ENCODE results near the gene RAB8B. TPM values are rescaled to one million over a fixed set of nuclear protein-coding genes. Genes with fewer than 3 reads are reported as not detected.

RAB8B gene
- polyA plus RNA-seq, 1 donor from 2014 or later: 87.1 TPM

DNA sequence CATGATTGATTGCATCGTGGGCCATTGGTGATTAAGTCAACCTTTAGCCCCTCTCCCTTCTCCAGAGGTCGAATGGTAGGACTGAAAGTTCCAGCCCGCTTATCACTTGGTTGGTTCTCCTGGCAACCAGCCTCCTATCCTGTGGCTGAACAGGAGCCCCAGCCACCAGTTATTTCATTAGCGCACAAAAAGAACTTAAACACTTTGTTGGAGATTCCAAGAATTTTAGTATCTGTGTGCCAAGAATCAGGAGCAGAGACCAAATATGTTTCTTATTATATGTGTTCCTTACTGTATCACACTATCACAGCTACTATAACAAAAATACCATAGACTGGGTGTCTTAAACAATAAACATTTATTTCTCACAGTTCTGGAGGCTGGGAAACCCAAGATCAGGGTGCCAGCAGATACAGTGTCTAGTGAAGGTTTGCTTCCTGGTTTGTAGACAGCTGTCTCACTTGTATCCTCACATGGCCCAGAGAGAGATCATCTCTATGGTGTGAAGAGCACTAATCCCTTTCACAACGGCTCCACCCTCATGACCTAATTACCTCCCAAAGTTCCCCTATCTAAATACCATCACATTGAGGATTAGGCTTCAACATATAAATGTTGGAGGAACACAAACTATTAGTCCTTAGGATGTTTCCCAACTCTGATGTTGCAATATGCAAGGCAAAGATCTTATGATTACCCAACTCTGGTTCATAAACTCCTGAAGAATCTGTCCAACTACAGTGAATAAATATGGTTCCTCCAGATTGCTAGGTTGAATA is 57.5 kb downstream of the RAB8B start:
- H3K36me3 ChIP-seq (ENCODE audit: insufficient read depth, low read length): peaks cover 11% of the 10 kb centered on the region
- H3F3A ChIP-seq (ENCODE audit: insufficient read depth, low read length, poor library complexity, severe bottlenecking): no peaks in the 10 kb centered on the region
- H3K9ac ChIP-seq (ENCODE audit: low read length): no peak overlapping the region
- H3K79me2 ChIP-seq (replicated peaks; ENCODE audit: insufficient read depth, low read length): peaks cover 15% of the 10 kb centered on the region
- H3K27ac ChIP-seq (ENCODE audit: low read length): no peak overlapping the region
- TF ChIP-seq RAD21 (conservative IDR thresholded peaks at IDR 0.05): no peak
- TF ChIP-seq SMC3 (conservative IDR thresholded peaks at IDR 0.05; ENCODE audit: poor library complexity): no peak
- TF ChIP-seq MXI1 (conservative IDR thresholded peaks at IDR 0.05; ENCODE audit: poor library complexity, severe bottlenecking): no peak
- TF ChIP-seq, protein P1, sequence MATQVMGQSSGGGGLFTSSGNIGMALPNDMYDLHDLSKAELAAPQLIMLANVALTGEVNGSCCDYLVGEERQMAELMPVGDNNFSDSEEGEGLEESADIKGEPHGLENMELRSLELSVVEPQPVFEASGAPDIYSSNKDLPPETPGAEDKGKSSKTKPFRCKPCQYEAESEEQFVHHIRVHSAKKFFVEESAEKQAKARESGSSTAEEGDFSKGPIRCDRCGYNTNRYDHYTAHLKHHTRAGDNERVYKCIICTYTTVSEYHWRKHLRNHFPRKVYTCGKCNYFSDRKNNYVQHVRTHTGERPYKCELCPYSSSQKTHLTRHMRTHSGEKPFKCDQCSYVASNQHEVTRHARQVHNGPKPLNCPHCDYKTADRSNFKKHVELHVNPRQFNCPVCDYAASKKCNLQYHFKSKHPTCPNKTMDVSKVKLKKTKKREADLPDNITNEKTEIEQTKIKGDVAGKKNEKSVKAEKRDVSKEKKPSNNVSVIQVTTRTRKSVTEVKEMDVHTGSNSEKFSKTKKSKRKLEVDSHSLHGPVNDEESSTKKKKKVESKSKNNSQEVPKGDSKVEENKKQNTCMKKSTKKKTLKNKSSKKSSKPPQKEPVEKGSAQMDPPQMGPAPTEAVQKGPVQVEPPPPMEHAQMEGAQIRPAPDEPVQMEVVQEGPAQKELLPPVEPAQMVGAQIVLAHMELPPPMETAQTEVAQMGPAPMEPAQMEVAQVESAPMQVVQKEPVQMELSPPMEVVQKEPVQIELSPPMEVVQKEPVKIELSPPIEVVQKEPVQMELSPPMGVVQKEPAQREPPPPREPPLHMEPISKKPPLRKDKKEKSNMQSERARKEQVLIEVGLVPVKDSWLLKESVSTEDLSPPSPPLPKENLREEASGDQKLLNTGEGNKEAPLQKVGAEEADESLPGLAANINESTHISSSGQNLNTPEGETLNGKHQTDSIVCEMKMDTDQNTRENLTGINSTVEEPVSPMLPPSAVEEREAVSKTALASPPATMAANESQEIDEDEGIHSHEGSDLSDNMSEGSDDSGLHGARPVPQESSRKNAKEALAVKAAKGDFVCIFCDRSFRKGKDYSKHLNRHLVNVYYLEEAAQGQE (IDR thresholded peaks at IDR 0.05; ENCODE audit: borderline replicate concordance): no peak
- TF ChIP-seq EP300 (conservative IDR thresholded peaks at IDR 0.05; ENCODE audit: poor library complexity, severe bottlenecking): no peak
- TF ChIP-seq, protein P2, sequence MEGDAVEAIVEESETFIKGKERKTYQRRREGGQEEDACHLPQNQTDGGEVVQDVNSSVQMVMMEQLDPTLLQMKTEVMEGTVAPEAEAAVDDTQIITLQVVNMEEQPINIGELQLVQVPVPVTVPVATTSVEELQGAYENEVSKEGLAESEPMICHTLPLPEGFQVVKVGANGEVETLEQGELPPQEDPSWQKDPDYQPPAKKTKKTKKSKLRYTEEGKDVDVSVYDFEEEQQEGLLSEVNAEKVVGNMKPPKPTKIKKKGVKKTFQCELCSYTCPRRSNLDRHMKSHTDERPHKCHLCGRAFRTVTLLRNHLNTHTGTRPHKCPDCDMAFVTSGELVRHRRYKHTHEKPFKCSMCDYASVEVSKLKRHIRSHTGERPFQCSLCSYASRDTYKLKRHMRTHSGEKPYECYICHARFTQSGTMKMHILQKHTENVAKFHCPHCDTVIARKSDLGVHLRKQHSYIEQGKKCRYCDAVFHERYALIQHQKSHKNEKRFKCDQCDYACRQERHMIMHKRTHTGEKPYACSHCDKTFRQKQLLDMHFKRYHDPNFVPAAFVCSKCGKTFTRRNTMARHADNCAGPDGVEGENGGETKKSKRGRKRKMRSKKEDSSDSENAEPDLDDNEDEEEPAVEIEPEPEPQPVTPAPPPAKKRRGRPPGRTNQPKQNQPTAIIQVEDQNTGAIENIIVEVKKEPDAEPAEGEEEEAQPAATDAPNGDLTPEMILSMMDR (IDR thresholded peaks at IDR 0.05; ENCODE audit: poor library complexity, severe bottlenecking): no peak
- TF ChIP-seq POLR2AphosphoS5 (IDR thresholded peaks at IDR 0.05): no peak
- no peak for TF ChIP-seq TAF1 (IDR thresholded peaks at IDR 0.05; ENCODE audit: low read depth)
- no peak for TF ChIP-seq EZH2 (IDR thresholded peaks at IDR 0.05; ENCODE audit: borderline replicate concordance, insufficient read depth, low read length, poor library complexity, severe bottlenecking)
- H3K4me2 ChIP-seq (ENCODE audit: low read length): no peak overlapping the region
- no peaks in the 10 kb centered on the region for H3K9me3 ChIP-seq (ENCODE audit: low read length)
- no peaks in the 10 kb centered on the region for H3K27me3 ChIP-seq (ENCODE audit: insufficient read depth, low read depth, low read length)
- H3K4me3 ChIP-seq (ENCODE audit: low read length): no peak overlapping the region
- H2AFZ ChIP-seq (ENCODE audit: low read depth, low read length): no peak overlapping the region
- H3K9me2 ChIP-seq (ENCODE audit: insufficient read depth, low read length): no peaks in the 10 kb centered on the region
- H4K20me1 ChIP-seq (ENCODE audit: insufficient read depth): no peaks in the 10 kb centered on the region

DNA sequence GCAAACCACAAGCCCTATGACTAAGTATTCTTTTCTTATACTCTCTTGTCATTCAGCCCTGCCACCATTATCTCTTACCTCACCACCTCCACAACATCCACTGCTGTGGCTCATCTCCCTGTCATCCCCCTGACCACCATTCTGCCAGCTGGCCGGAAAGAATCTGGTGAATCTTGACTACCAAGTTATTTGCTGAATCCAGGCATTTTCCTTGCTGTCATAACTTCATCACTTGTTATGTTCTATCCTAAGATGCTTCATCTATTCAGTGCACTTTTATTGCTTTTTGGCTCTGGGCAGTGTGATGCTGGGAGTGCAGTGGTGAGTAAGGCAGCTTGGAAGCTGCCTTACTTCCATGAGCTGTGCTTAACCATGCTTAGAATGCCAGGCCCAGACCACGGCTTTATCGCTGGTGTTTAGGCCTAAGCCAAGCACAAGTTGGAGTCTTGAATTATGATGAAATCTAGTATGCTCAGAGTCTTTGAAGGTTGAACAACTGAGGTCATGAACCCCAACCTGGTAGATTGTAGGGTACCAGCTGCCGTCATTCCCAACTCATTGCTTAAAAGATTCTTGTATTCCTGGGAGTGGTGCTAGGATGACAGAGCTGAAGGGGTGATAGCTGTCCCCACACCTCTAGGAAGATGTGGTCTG is 61.0 kb downstream of the RAB8B start:
- no peak overlapping the region for H3K4me3 ChIP-seq (ENCODE audit: low read length)
- no peak overlapping the region for H3K4me2 ChIP-seq (ENCODE audit: low read length)
- H3K27ac ChIP-seq (ENCODE audit: low read length): no peak overlapping the region
- no peaks in the 10 kb centered on the region for H4K20me1 ChIP-seq (ENCODE audit: insufficient read depth)
- H3K79me2 ChIP-seq (replicated peaks; ENCODE audit: insufficient read depth, low read length): peaks cover 16% of the 10 kb centered on the region
- no peak overlapping the region for H3K9ac ChIP-seq (ENCODE audit: low read length)
- no peaks in the 10 kb centered on the region for H3K27me3 ChIP-seq (ENCODE audit: insufficient read depth, low read depth, low read length)
- no peaks in the 10 kb centered on the region for H3F3A ChIP-seq (ENCODE audit: insufficient read depth, low read length, poor library complexity, severe bottlenecking)
- no peak overlapping the region for H2AFZ ChIP-seq (ENCODE audit: low read depth, low read length)
- no peak for TF ChIP-seq POLR2AphosphoS5 (IDR thresholded peaks at IDR 0.05)
- TF ChIP-seq MXI1 (conservative IDR thresholded peaks at IDR 0.05; ENCODE audit: poor library complexity, severe bottlenecking): no peak
- TF ChIP-seq RAD21 (conservative IDR thresholded peaks at IDR 0.05): no peak
- TF ChIP-seq, protein P2 (IDR thresholded peaks at IDR 0.05; ENCODE audit: poor library complexity, severe bottlenecking): no peak
- TF ChIP-seq SMC3 (conservative IDR thresholded peaks at IDR 0.05; ENCODE audit: poor library complexity): no peak
- TF ChIP-seq, protein P1 (IDR thresholded peaks at IDR 0.05; ENCODE audit: borderline replicate concordance): no peak
- TF ChIP-seq EP300 (conservative IDR thresholded peaks at IDR 0.05; ENCODE audit: poor library complexity, severe bottlenecking): no peak
- no peak for TF ChIP-seq TAF1 (IDR thresholded peaks at IDR 0.05; ENCODE audit: low read depth)
- TF ChIP-seq EZH2 (IDR thresholded peaks at IDR 0.05; ENCODE audit: borderline replicate concordance, insufficient read depth, low read length, poor library complexity, severe bottlenecking): no peak
- H3K9me2 ChIP-seq (ENCODE audit: insufficient read depth, low read length): no peaks in the 10 kb centered on the region
- peaks cover 11% of the 10 kb centered on the region for H3K36me3 ChIP-seq (ENCODE audit: insufficient read depth, low read length)
- no peaks in the 10 kb centered on the region for H3K9me3 ChIP-seq (ENCODE audit: low read length)

All from neural cell (in vitro differentiated cells).